ENCODE data around the gene KIAA1328.

Gene KIAA1328

GRCh38 chr18:37274309-37275236, 445.6 kb downstream of the KIAA1328 start:
- H3K4me1 ChIP-seq (ENCODE audit: control insufficient read depth, insufficient read depth, low read length) = no peaks in the 10 kb centered on the region
- H3K27me3 ChIP-seq (ENCODE audit: control insufficient read depth in 1 of 2, insufficient read depth in 2 of 2, low read length in 2 of 2) = peaks cover 17 to 21% of the 10 kb centered on the region in 2 donors
- H3K27ac ChIP-seq (ENCODE audit: low read length) = no peak overlapping the region
- no peak overlapping the region for H3K9ac ChIP-seq (ENCODE audit: low read length in 2 of 2)
- no peaks in the 10 kb centered on the region for H3K9me3 ChIP-seq (ENCODE audit: control insufficient read depth in 2 of 2, low read length in 2 of 2)
- H3K4me3 ChIP-seq (ENCODE audit: low read length in 2 of 2) = no peak overlapping the region
- no peaks in the 10 kb centered on the region for H3K36me3 ChIP-seq (ENCODE audit: control insufficient read depth in 2 of 2, insufficient read depth in 2 of 2, low read length in 2 of 2)

- Histone ChIP-seq H3K4me3 (ENCODE audit: low read length in 2 of 2) (no peak overlapping the region), H3K36me3 (ENCODE audit: control insufficient read depth in 2 of 2, insufficient read depth in 2 of 2, low read length in 2 of 2) (no peaks in the 10 kb centered on the region), H3K9me3 (ENCODE audit: control insufficient read depth in 2 of 2, low read length in 2 of 2) (no peaks in the 10 kb centered on the region), H3K4me1 (ENCODE audit: control insufficient read depth, insufficient read depth, low read length) (no peaks in the 10 kb centered on the region), H3K27ac (ENCODE audit: low read length) (no peak overlapping the region), H3K9ac (ENCODE audit: low read length in 2 of 2) (no peak overlapping the region), H3K27me3 (ENCODE audit: control insufficient read depth in 1 of 2, insufficient read depth in 2 of 2, low read length in 2 of 2) (peaks cover 19 to 21% of the 10 kb centered on the region in 2 donors)
Observed at GRCh38 chr18:37275237-37275741, 446.4 kb downstream of the KIAA1328 start.

GRCh38 chr18:37276111-37276890, 447.4 kb downstream of the KIAA1328 start:
- no peaks in the 10 kb centered on the region for H3K9me3 ChIP-seq (ENCODE audit: control insufficient read depth in 2 of 2, low read length in 2 of 2)
- no peaks in the 10 kb centered on the region for H3K4me1 ChIP-seq (ENCODE audit: control insufficient read depth, insufficient read depth, low read length)
- H3K27me3 ChIP-seq (ENCODE audit: control insufficient read depth in 1 of 2, insufficient read depth in 2 of 2, low read length in 2 of 2) = peaks cover 19 to 21% of the 10 kb centered on the region in 2 donors
- H3K4me3 ChIP-seq (ENCODE audit: low read length in 2 of 2) = no peak overlapping the region
- no peak overlapping the region for H3K27ac ChIP-seq (ENCODE audit: low read length)
- H3K9ac ChIP-seq (ENCODE audit: low read length in 2 of 2) = no peak overlapping the region
- no peaks in the 10 kb centered on the region for H3K36me3 ChIP-seq (ENCODE audit: control insufficient read depth in 2 of 2, insufficient read depth in 2 of 2, low read length in 2 of 2)

- no peaks in the 10 kb centered on the region for H3K4me1 ChIP-seq (ENCODE audit: control insufficient read depth, insufficient read depth, low read length)
- no peaks in the 10 kb centered on the region for H3K9me3 ChIP-seq (ENCODE audit: control insufficient read depth in 2 of 2, low read length in 2 of 2)
- H3K36me3 ChIP-seq (ENCODE audit: control insufficient read depth in 2 of 2, insufficient read depth in 2 of 2, low read length in 2 of 2) = no peaks in the 10 kb centered on the region
- peaks cover 21 to 23% of the 10 kb centered on the region in 2 donors for H3K27me3 ChIP-seq (ENCODE audit: control insufficient read depth in 1 of 2, insufficient read depth in 2 of 2, low read length in 2 of 2)
- H3K27ac ChIP-seq (ENCODE audit: low read length) = no peak overlapping the region
- H3K4me3 ChIP-seq (ENCODE audit: low read length in 2 of 2) = no peak overlapping the region
- no peak overlapping the region for H3K9ac ChIP-seq (ENCODE audit: low read length in 2 of 2)
Observed at GRCh38 chr18:37277804-37278203, 448.9 kb downstream of the KIAA1328 start.
